H1 (cell line): ENCODE data around the gene S100A11. TPM values are rescaled to one million over a fixed set of nuclear protein-coding genes. Genes with fewer than 3 reads are reported as not detected.
A peak's percentile ranks its signal among the peaks of the same experiment; 100 is the strongest.

Experiments
- CTCF ChIA-PET: fragments of 300-600 bp; sonication (Branson Sonifier 250); formaldehyde crosslinking; loops from one replicate; lab custom pipeline; 2021; ENCODE audit not compliant: partially characterized antibody; lab: Charles Lee
- POLR2A ChIA-PET: fragments of 300-600 bp; sonication (Branson Sonifier 250); formaldehyde crosslinking; loops from one replicate; lab custom pipeline; 2021; ENCODE audit warnings: inconsistent platforms; ENCODE audit not compliant: partially characterized antibody; lab: Charles Lee
- DNase-seq, 2 experiments: peaks; one replicate each; pipeline versions ENCODE4 v3.0.0 to v3.0.0-alpha.2; 2010 to 2022; ENCODE audit warnings: low spot score in 2 of 2, low read depth in 1 of 2, mixed read lengths in 1 of 2
- FAIRE-seq: peaks from 2 replicates; lab custom pipeline; 2011; peaks lifted over from hg19 to GRCh38; lab: Jason Lieb, UNC
- H2AFZ ChIP-seq: 2 replicates; pipeline ENCODE4 v1.8.1; 2012; ENCODE audit warnings: low read length, inconsistent platforms
- H2AK5ac ChIP-seq: 2 replicates; pipeline ENCODE4 v1.6.1; 2013; ENCODE audit warnings: low read depth, low read length
- H2BK120ac ChIP-seq: replicated peaks from 2 replicates; pipeline ENCODE3; 2013; ENCODE audit warnings: low read depth, low read length, inconsistent platforms
- H2BK12ac ChIP-seq: 2 replicates; pipeline ENCODE4 v1.6.1; 2013; ENCODE audit warnings: low read depth, low read length
- H2BK15ac ChIP-seq: 2 replicates; pipeline ENCODE4 v1.6.1; 2013; ENCODE audit warnings: low read length
- H2BK20ac ChIP-seq: 2 replicates; pipeline ENCODE4 v1.6.1; 2013; ENCODE audit warnings: low read length
- H2BK5ac ChIP-seq: 2 replicates; pipeline ENCODE4 v1.6.1; 2013; ENCODE audit warnings: low read depth, low read length
- H3K14ac ChIP-seq: 2 replicates; pipeline ENCODE4 v1.6.1; 2013; ENCODE audit warnings: inconsistent platforms; ENCODE audit not compliant: insufficient read length
- H3K18ac ChIP-seq: 2 replicates; pipeline ENCODE4 v1.6.1; 2013; ENCODE audit warnings: low read length; ENCODE audit errors: extremely low read depth
- H3K23ac ChIP-seq: 2 replicates; pipeline ENCODE4 v1.6.1; 2013; ENCODE audit warnings: inconsistent platforms; ENCODE audit not compliant: insufficient read length
- H3K23me2 ChIP-seq: 2 replicates; pipeline ENCODE4 v1.6.1; 2013; ENCODE audit warnings: low read depth, low read length
- H3K27ac ChIP-seq: 2 replicates; pipeline ENCODE4 v1.6.1; 2011; ENCODE audit warnings: low read depth, low read length, inconsistent platforms
- H3K27me3 ChIP-seq, 4 experiments: replicated peaks in 1 of 4; 1 replicate in 1 of 4; 2 replicates in 3 of 4; pipeline versions ENCODE4 v1.6.1 to v1.8.1; 2011 to 2013; ENCODE audit warnings: low read length in 3 of 4, mild to moderate bottlenecking in 3 of 4, inconsistent platforms in 2 of 4, mixed read lengths in 2 of 4, moderate library complexity in 1 of 4; ENCODE audit not compliant: control insufficient read depth in 3 of 4, insufficient read depth in 3 of 4; ENCODE audit errors: extremely low read depth in 1 of 4
- H3K36me3 ChIP-seq, 4 experiments: 2 replicates each; pipeline versions ENCODE4 v1.6.1 to v1.8.1; 2011 to 2013; ENCODE audit warnings: mild to moderate bottlenecking in 4 of 4, low read length in 3 of 4, moderate library complexity in 2 of 4, control low read depth in 1 of 4, inconsistent platforms in 1 of 4; ENCODE audit not compliant: insufficient read depth in 4 of 4, control insufficient read depth in 2 of 4
- H3K4ac ChIP-seq: replicated peaks from 2 replicates; pipeline ENCODE3; 2013; ENCODE audit warnings: low read length, low read depth, mixed read lengths, inconsistent platforms; ENCODE audit not compliant: insufficient read length
- H3K4me1 ChIP-seq, 4 experiments: replicated peaks in 1 of 4; 1 replicate in 1 of 4; 2 replicates in 3 of 4; pipeline versions ENCODE4 v1.6.1 to v1.8.1; 2011 to 2013; ENCODE audit warnings: low read length in 3 of 4, inconsistent platforms in 2 of 4, mixed read lengths in 1 of 4; ENCODE audit not compliant: insufficient read depth in 4 of 4, control insufficient read depth in 3 of 4
- H3K4me2 ChIP-seq, 2 experiments: 2 replicates each; pipeline versions ENCODE4 v1.6.1 to v1.8.1; 2011 to 2013; ENCODE audit warnings: low read depth in 2 of 2, low read length in 2 of 2, control low read depth in 1 of 2, inconsistent platforms in 1 of 2, mild to moderate bottlenecking in 1 of 2; ENCODE audit not compliant: insufficient read depth in 1 of 2
- H3K4me3 ChIP-seq, 4 experiments: fragments of 200-600, 300-600 bp in 1 of 4; sonication (generic), shearing (Covaris generic), sonication (Bioruptor Twin) in 1 of 4; 2 replicates each; pipeline versions ENCODE4 v1.5.1 to v1.8.1; 2011 to 2016; ENCODE audit warnings: low read length in 4 of 4, low read depth in 3 of 4, control low read depth in 2 of 4, inconsistent platforms in 2 of 4, mild to moderate bottlenecking in 2 of 4, mixed read lengths in 1 of 4, moderate library complexity in 1 of 4; ENCODE audit not compliant: insufficient read depth in 2 of 4; ENCODE audit errors: extremely low read depth in 1 of 4
- H3K56ac ChIP-seq: replicated peaks from 2 replicates; pipeline ENCODE3; 2013; ENCODE audit warnings: low read depth, mild to moderate bottlenecking, mixed read lengths, low read length, inconsistent platforms; ENCODE audit not compliant: insufficient read length
- H3K79me1 ChIP-seq: 2 replicates; pipeline ENCODE4 v1.6.1; 2013; ENCODE audit warnings: low read depth, low read length, control low read depth
- H3K79me2 ChIP-seq, 2 experiments: 2 replicates each; pipeline versions ENCODE4 v1.6.1 to v1.8.1; 2012 to 2013; ENCODE audit warnings: low read length in 2 of 2, mild to moderate bottlenecking in 2 of 2, inconsistent platforms in 1 of 2; ENCODE audit not compliant: insufficient read depth in 2 of 2, control insufficient read depth in 1 of 2
- H3K9ac ChIP-seq, 4 experiments: replicated peaks in 1 of 4; 1 replicate in 1 of 4; 2 replicates in 3 of 4; pipeline versions ENCODE4 v1.6.1 to v1.8.1; 2011 to 2013; ENCODE audit warnings: low read depth in 3 of 4, low read length in 3 of 4, control low read depth in 2 of 4, mild to moderate bottlenecking in 2 of 4, moderate library complexity in 2 of 4, inconsistent platforms in 1 of 4; ENCODE audit errors: extremely low read depth in 1 of 4
- H3K9me3 ChIP-seq, 2 experiments: 2 replicates each; pipeline versions ENCODE4 v1.6.1 to v1.8.1; 2012 to 2013; ENCODE audit warnings: mild to moderate bottlenecking in 2 of 2, moderate library complexity in 2 of 2, control low read depth in 1 of 2, inconsistent platforms in 1 of 2, low read depth in 1 of 2, low read length in 1 of 2, mixed read lengths in 1 of 2; ENCODE audit not compliant: insufficient read depth in 2 of 2
- H4K20me1 ChIP-seq, 2 experiments: replicated peaks in 1 of 2; 2 replicates each; pipeline versions ENCODE3 to v1.8.1; 2011 to 2013; ENCODE audit warnings: inconsistent platforms in 2 of 2, low read length in 2 of 2, mild to moderate bottlenecking in 1 of 2; ENCODE audit not compliant: insufficient read depth in 2 of 2, control insufficient read depth in 1 of 2
- H4K5ac ChIP-seq: 2 replicates; pipeline ENCODE4 v1.6.1; 2013; ENCODE audit warnings: low read length, low read depth, mixed read lengths, inconsistent platforms; ENCODE audit not compliant: insufficient read length
- H4K8ac ChIP-seq: 2 replicates; pipeline ENCODE4 v1.8.0; 2013; ENCODE audit warnings: mild to moderate bottlenecking, moderate library complexity, low read length, inconsistent platforms; ENCODE audit not compliant: insufficient read depth; ENCODE audit errors: extremely low read depth
- H4K91ac ChIP-seq: replicated peaks from 2 replicates; pipeline ENCODE3; 2013; ENCODE audit warnings: low read length, mixed read lengths, inconsistent platforms; ENCODE audit not compliant: insufficient read length
- BACH1 ChIP-seq: IDR thresholded peaks from 2 replicates; pipeline ENCODE4 v1.6.1; 2012; ENCODE audit warnings: low read length, improper control_type of control experiment
- GABPA ChIP-seq: IDR thresholded peaks from 2 replicates; pipeline ENCODE4 v1.6.1; 2011; ENCODE audit warnings: mild to moderate bottlenecking, low read length, moderate library complexity, borderline replicate concordance; ENCODE audit not compliant: insufficient read depth
- KDM4A ChIP-seq: IDR thresholded peaks from one replicate; pipeline ENCODE4 v1.7.1; 2012; ENCODE audit warnings: low read depth, mild to moderate bottlenecking, moderate library complexity, low read length, inconsistent platforms; ENCODE audit not compliant: severe bottlenecking
- MAFK ChIP-seq: IDR thresholded peaks from 2 replicates; pipeline ENCODE4 v1.6.1; 2012; ENCODE audit warnings: low read depth, mild to moderate bottlenecking, improper control_type of control experiment, low read length
- POLR2AphosphoS5 ChIP-seq: IDR thresholded peaks from 2 replicates; pipeline ENCODE4 v1.6.1; 2011; ENCODE audit warnings: low read depth, low read length
- RNF2 ChIP-seq: fragments of 200-900, 300-1000 bp; sonication (generic); IDR thresholded peaks from 2 replicates; pipeline ENCODE4 v1.7.1; 2016; ENCODE audit warnings: borderline replicate concordance, low read depth, mild to moderate bottlenecking, antibody characterized with exemption, low read length; ENCODE audit not compliant: poor library complexity, severe bottlenecking; ENCODE audit errors: missing control alignments
- SIN3A ChIP-seq, 2 experiments: IDR thresholded peaks in 1 of 2; conservative IDR thresholded peaks in 1 of 2; 2 replicates each; pipeline ENCODE4 v1.6.1; 2011 to 2012; ENCODE audit warnings: low read length in 2 of 2, improper control_type of control experiment in 1 of 2, low read depth in 1 of 2, mild to moderate bottlenecking in 1 of 2
- TAF7 ChIP-seq: optimal IDR thresholded peaks from 2 replicates; pipeline ENCODE3; 2011; ENCODE audit warnings: low read depth, mild to moderate bottlenecking, inconsistent platforms, low read length, moderate library complexity, borderline replicate concordance
- WGBS, 2 experiments: shearing (Covaris generic) in 1 of 2; methylation state at CpG; one replicate each; pipeline versions ENCODE4 v1.1.6 to v1.1.7; 2013 to 2015; ENCODE audit warnings: low lambda C conversion rate in 2 of 2, mixed read lengths in 2 of 2, inconsistent platforms in 1 of 2, low coverage in 1 of 2, missing lambda C conversion rate in 1 of 2; ENCODE audit not compliant: insufficient replicate concordance in 2 of 2, insufficient coverage in 1 of 2, insufficient read length in 1 of 2; ENCODE audit errors: extremely low coverage in 1 of 2, missing lambda C conversion rate in 1 of 2; 5-methylcytosine and 5-hydroxymethylcytosine counted together
- polyA plus RNA-seq, 7 experiments: library from polyadenylated mRNA; depleted of rRNA in 3 of 7; stranded (reverse) in 5 of 7; unstranded in 2 of 7; fragments of >200 nt in 5 of 7; fragments of 200-250 nt in 2 of 7; gene quantifications; 1 replicate in 5 of 7; 2 replicates in 1 of 7; 4 replicates in 1 of 7; pipeline versions ENCODE4 v1.2.1 to v1.2.3, GENCODE V29; 2011 to 2013; ENCODE audit warnings: missing spikeins in 2 of 7, mixed read lengths in 2 of 7
- total RNA-seq: library from RNA; stranded (reverse); fragmentation: NEBNext Ultra II Directional; extraction: Animal tissue kit (Norgen Biotek cat#: 25700); gene quantifications from 2 replicates; pipeline ENCODE4 v1.2.1, GENCODE V29; 2021

Gene S100A11
- total and polyA plus RNA-seq, 2 of the 8 experiments (the other 6 are each of a cell fraction or from before 2014, with no cell fraction given): 120 to 343 TPM

DNA sequence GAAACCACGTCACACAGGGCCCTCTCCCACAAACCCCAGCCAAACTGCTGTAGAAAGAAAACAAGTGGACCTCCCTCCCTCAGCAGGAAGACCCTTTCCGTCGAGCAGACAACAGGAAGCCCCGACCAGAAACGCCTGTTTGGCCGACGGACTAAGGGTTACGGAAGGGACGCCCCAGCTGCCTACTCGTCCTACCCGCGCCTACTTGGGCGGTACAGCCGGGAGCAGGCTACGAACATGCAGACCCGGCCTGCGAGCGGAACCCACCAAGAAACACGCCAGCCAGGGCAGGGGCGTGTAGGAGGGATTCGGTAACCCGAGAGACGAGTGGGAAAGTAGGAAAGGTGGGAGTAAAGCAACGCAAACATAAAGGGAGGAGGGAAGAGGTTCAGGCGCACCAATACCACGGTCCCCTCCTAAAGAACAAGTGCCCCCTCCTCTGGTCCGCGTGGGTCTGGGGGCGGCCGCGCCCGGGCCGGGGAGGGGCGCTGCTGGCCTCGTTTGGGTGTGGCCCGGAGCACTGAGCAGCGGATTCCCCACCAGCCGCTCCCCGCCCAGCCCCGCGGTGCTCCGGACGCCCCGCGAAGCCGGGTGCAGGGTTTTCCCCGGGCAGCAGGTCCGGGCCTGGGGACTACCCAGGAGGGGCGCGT, 43.6 kb downstream of the S100A11 start:
- TF ChIP-seq SIN3A (conservative IDR thresholded peaks at IDR 0.05 in 1 of 2, IDR thresholded peaks at IDR 0.05 in 1 of 2; ENCODE audit: low read depth in 1 of 2, low read length in 2 of 2) (0 out of 4 replicates have a peak, but pooled peaks of 1 of the 2 experiments have one; percentile 25), TAF7 (peak; percentile 18), KDM4A (peak; percentile 86), MAFK (no peak), RNF2 (no peak), BACH1 (0 out of 2 replicates have a peak, but pooled peaks have one; percentile 6), POLR2AphosphoS5 (0 out of 2 replicates have a peak, but pooled peaks have one; percentile 2), GABPA (no peak)
- FAIRE-seq: no peak
- POLR2A ChIA-PET: interaction anchor here (1.0 to 2.4 kb wide), 7 partner anchors 11 to 154 kb away, joined by 3 to 12 read pairs (median 4); partner anchors contain the start of genes C2CD4D, S100A11 and THEM4

More for the DNA sequence above, 43.6 kb downstream of the S100A11 start:
- CTCF ChIA-PET: interaction anchor here (1.0 to 31.0 kb wide), 6 partner anchors 8 to 105 kb away, joined by 3 to 553 read pairs (median 16); no protein-coding TSS in a partner anchor
- Histone ChIP-seq H2BK12ac (peak overlapping the region; percentile 96), H3K4me1 (peaks cover 3 to 27% (median 12%) of the 10 kb centered on the region in 4 experiments), H3K4ac (peak overlapping the region; percentile 93), H2BK120ac (no peak overlapping the region), H3K9me3 (no peaks in the 10 kb centered on the region), H3K79me2 (peaks cover 2 to 38% of the 10 kb centered on the region in 2 experiments; a peak in 3 of 4 replicates), H2AFZ (peak overlapping the region; percentile 43; the same call in 1 of the 2 replicates), H3K23me2 (peaks cover 14% of the 10 kb centered on the region), H3K14ac (no peak overlapping the region), H4K91ac (peak overlapping the region; percentile 96), H4K5ac (peak overlapping the region; percentile 65), H3K56ac (peak overlapping the region; percentile 47), H4K20me1 (peaks cover 0 to 3% of the 10 kb centered on the region in 2 experiments), H2AK5ac (peak overlapping the region; percentile 24), H2BK5ac (peak overlapping the region; percentile 8), H3K27ac (no peak overlapping the region), H4K8ac (peak overlapping the region; percentile 94), H3K27me3 (peaks cover 0 to 13% (median 6%) of the 10 kb centered on the region in 4 experiments; a peak in 4 of 7 replicates), H3K9ac (peak overlapping the region; percentile 55 to 88 (median 68)), H2BK15ac (peak overlapping the region; percentile 85; the same call in 1 of the 2 replicates), H3K36me3 (no peaks in the 10 kb centered on the region), H3K23ac (no peak overlapping the region), H3K18ac (peak overlapping the region; percentile 98), H3K4me3 (peak overlapping the region; percentile 69 to 90 (median 76)), H3K4me2 (peak overlapping the region; percentile 87 to 96), H2BK20ac (peak overlapping the region; percentile 89; the same call in 1 of the 2 replicates), H3K79me1 (peaks cover 6% of the 10 kb centered on the region)
- peak in 1 of 2 experiments; percentile 68 for DNase-seq
- 1% methylated on average over 23 of the region's 50 CpGs; no CpG with 5 or more reads in 1 of the 2 experiments for WGBS, 2 experiments
